Measurements from ENCODE around the gene COQ10B.

DNA sequence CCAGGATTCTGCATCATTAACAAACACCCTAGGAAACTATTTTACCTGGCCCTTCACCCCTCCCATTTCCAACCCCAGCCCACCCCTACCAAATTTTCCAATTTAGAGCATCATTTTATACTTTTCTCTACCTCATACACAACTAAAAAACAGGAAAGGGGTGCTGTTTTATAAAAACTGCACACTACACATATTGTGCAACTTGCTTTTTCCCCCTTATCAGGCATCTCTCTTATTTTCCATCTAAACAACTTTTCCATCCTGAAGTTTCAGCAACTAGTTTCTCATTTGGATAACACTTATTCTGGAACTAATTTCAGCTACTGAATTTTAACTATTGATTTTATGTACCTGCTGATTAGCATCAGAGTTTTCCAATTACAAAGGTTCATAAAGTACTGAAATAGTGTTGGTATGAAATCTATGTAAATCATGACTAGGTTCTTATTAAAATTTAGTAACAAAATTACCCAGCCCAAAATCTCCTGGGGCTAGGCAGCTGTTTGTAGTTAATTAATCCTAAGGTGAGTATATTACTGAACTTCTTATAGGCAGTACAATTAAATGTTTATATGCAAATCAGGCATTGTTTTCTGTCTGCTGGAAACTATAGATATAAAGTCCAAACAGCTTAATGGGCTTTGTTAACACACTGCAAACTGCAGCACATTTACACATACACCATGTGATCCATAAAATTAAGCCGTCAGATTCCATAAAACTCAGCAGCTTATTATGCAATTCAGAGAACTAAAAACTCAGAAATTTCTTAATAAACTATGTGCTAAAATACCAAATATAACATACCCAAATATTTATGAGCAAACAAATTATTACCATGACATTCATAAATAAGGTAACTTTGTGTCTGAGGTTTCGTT, 26.4 kb upstream of the COQ10B start:
- TF ChIP-seq TP53 (CRISPR knock-in tag; IDR thresholded peaks at IDR 0.05) (no peak), CBX2 (IDR thresholded peaks at IDR 0.05; ENCODE audit: borderline replicate concordance, low read depth) (no peak), EP300 (IDR thresholded peaks at IDR 0.05) (no peak), MYC (IDR thresholded peaks at IDR 0.05; ENCODE audit: borderline replicate concordance, low read length) (no peak), GATA3 (IDR thresholded peaks at IDR 0.05; ENCODE audit: borderline replicate concordance) (no peak), POLR2A (IDR thresholded peaks at IDR 0.05; ENCODE audit: low read length) (no peak), NR3C1 (IDR thresholded peaks at IDR 0.05) (no peak), HDAC2 (IDR thresholded peaks at IDR 0.05) (no peak)
- TF ChIP-seq, protein P1, sequence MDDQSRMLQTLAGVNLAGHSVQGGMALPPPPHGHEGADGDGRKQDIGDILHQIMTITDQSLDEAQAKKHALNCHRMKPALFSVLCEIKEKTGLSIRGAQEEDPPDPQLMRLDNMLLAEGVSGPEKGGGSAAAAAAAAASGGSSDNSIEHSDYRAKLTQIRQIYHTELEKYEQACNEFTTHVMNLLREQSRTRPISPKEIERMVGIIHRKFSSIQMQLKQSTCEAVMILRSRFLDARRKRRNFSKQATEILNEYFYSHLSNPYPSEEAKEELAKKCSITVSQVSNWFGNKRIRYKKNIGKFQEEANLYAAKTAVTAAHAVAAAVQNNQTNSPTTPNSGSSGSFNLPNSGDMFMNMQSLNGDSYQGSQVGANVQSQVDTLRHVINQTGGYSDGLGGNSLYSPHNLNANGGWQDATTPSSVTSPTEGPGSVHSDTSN (IDR thresholded peaks at IDR 0.05), result no peak
- TF ChIP-seq, protein P2, sequence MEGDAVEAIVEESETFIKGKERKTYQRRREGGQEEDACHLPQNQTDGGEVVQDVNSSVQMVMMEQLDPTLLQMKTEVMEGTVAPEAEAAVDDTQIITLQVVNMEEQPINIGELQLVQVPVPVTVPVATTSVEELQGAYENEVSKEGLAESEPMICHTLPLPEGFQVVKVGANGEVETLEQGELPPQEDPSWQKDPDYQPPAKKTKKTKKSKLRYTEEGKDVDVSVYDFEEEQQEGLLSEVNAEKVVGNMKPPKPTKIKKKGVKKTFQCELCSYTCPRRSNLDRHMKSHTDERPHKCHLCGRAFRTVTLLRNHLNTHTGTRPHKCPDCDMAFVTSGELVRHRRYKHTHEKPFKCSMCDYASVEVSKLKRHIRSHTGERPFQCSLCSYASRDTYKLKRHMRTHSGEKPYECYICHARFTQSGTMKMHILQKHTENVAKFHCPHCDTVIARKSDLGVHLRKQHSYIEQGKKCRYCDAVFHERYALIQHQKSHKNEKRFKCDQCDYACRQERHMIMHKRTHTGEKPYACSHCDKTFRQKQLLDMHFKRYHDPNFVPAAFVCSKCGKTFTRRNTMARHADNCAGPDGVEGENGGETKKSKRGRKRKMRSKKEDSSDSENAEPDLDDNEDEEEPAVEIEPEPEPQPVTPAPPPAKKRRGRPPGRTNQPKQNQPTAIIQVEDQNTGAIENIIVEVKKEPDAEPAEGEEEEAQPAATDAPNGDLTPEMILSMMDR (IDR thresholded peaks at IDR 0.05), result no peak
- TF ChIP-seq, protein P3, sequence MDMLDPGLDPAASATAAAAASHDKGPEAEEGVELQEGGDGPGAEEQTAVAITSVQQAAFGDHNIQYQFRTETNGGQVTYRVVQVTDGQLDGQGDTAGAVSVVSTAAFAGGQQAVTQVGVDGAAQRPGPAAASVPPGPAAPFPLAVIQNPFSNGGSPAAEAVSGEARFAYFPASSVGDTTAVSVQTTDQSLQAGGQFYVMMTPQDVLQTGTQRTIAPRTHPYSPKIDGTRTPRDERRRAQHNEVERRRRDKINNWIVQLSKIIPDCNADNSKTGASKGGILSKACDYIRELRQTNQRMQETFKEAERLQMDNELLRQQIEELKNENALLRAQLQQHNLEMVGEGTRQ (IDR thresholded peaks at IDR 0.05), result no peak
- TF ChIP-seq, protein P4, sequence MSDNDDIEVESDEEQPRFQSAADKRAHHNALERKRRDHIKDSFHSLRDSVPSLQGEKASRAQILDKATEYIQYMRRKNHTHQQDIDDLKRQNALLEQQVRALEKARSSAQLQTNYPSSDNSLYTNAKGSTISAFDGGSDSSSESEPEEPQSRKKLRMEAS (IDR thresholded peaks at IDR 0.05), result no peak
- TF ChIP-seq, protein P5, sequence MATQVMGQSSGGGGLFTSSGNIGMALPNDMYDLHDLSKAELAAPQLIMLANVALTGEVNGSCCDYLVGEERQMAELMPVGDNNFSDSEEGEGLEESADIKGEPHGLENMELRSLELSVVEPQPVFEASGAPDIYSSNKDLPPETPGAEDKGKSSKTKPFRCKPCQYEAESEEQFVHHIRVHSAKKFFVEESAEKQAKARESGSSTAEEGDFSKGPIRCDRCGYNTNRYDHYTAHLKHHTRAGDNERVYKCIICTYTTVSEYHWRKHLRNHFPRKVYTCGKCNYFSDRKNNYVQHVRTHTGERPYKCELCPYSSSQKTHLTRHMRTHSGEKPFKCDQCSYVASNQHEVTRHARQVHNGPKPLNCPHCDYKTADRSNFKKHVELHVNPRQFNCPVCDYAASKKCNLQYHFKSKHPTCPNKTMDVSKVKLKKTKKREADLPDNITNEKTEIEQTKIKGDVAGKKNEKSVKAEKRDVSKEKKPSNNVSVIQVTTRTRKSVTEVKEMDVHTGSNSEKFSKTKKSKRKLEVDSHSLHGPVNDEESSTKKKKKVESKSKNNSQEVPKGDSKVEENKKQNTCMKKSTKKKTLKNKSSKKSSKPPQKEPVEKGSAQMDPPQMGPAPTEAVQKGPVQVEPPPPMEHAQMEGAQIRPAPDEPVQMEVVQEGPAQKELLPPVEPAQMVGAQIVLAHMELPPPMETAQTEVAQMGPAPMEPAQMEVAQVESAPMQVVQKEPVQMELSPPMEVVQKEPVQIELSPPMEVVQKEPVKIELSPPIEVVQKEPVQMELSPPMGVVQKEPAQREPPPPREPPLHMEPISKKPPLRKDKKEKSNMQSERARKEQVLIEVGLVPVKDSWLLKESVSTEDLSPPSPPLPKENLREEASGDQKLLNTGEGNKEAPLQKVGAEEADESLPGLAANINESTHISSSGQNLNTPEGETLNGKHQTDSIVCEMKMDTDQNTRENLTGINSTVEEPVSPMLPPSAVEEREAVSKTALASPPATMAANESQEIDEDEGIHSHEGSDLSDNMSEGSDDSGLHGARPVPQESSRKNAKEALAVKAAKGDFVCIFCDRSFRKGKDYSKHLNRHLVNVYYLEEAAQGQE (IDR thresholded peaks at IDR 0.05), result no peak
